Measurements from ENCODE around the gene LDLRAD3.

- TF ChIP-seq GATA2 (IDR thresholded peaks at IDR 0.05; ENCODE audit: low read depth, low read length) (no peak), GATA3 (IDR thresholded peaks at IDR 0.05; ENCODE audit: low read depth, low read length) (no peak)
Measured at GRCh38 chr11:36233204-36233603, 289.3 kb downstream of the LDLRAD3 start.

All from SH-SY5Y (cell line).